Astrocyte of the cerebellum (primary cell): ENCODE measurements around the gene RNU6-1.

ENCODE experiments used
- DNase-seq: peaks from one replicate; pipeline ENCODE4 v3.0.0-alpha.2; 2011; ENCODE audit warnings: low read depth
- H3K4me3 ChIP-seq: 2 replicates; pipeline ENCODE4 v1.5.1; 2011; ENCODE audit warnings: mild to moderate bottlenecking, low read depth, low read length, moderate library complexity
- in situ Hi-C: cut with HindIII; loops from 2 replicates; pipeline ENCODE4 v1.10.0; 2017; ENCODE audit warnings: low sequenced_read_pairs
- TF ChIP-seq, protein P1 (sequence below): IDR thresholded peaks from 2 replicates; pipeline ENCODE4 v1.5.1; 2012; ENCODE audit warnings: low read length, low read depth, moderate library complexity, mild to moderate bottlenecking; ENCODE audit errors: missing control alignments

The RNU6-1 gene

DNA sequence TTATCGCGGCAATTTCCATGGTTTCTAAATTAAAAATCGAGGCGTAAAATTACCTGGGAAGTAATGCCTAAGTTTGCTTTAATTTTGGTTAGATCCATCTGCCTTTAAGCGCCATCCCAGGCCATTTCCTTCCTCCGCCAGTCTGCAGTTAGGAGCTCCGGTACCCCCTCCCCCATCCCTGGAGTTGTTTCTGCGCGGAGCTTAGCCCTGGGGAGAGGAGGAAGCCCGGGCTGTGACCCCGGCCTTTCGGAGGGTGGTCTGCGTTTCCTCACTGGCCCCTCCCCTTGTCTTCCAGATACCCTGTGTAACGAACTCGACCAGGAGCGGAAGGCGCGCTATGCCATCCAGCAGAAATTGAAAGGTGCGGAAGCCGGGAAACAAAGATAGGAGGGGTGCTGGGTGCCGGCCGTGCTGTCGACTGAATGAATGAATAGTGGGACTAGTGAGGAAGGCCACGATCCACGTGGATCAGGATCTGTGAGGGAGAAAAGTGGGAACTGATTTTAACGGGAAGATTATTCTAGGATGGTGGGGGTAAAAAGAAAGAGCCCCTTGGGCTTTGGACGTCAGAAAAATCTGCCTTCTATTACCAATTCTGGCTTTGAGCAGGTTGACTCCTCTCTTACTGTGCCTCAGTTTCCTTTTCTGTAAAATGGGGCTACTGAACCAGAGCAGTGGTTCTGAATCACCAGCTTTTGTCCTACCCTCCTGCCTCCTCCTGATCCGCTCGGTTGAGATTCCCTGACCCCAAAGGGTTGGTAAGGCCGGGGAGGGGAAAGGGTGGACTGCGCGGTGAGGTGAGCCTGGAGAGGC is 6.7 kb downstream of the RNU6-1 start:
- H3K4me3 ChIP-seq = peak overlapping the region; percentile 12
- DNase-seq = no peak
- TF ChIP-seq, protein P1, sequence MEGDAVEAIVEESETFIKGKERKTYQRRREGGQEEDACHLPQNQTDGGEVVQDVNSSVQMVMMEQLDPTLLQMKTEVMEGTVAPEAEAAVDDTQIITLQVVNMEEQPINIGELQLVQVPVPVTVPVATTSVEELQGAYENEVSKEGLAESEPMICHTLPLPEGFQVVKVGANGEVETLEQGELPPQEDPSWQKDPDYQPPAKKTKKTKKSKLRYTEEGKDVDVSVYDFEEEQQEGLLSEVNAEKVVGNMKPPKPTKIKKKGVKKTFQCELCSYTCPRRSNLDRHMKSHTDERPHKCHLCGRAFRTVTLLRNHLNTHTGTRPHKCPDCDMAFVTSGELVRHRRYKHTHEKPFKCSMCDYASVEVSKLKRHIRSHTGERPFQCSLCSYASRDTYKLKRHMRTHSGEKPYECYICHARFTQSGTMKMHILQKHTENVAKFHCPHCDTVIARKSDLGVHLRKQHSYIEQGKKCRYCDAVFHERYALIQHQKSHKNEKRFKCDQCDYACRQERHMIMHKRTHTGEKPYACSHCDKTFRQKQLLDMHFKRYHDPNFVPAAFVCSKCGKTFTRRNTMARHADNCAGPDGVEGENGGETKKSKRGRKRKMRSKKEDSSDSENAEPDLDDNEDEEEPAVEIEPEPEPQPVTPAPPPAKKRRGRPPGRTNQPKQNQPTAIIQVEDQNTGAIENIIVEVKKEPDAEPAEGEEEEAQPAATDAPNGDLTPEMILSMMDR = no peak
- in situ Hi-C loops = no loop called here

DNA sequence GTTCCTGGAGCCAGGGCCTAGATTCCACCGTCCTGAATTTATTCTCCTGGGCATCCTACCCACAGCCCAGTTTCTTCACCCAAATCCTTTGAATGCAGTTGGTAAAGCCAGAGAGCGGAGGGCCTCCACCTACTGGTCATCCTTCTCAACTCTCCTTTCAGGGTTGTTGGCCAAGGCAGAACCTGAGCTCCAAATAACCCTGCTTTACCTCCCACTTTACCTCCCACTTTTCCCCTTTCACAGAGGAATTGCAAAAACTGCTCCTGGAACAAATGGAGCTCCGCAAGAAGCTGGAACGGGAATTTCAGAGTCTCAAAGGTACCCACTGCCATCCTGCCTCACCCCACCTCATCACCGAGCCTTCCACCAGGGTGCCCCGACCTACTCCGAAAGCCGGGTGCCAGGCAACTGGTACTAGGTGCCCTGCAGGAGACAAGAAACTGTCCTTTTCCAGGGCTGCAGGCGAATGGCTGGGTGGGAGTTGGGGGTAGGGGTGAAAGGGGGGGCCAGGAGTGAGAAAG is 7.8 kb downstream of the RNU6-1 start:
- TF ChIP-seq, protein P1 = peak; percentile 51
- no peak for DNase-seq
- in situ Hi-C loops = no loop called here

DNA sequence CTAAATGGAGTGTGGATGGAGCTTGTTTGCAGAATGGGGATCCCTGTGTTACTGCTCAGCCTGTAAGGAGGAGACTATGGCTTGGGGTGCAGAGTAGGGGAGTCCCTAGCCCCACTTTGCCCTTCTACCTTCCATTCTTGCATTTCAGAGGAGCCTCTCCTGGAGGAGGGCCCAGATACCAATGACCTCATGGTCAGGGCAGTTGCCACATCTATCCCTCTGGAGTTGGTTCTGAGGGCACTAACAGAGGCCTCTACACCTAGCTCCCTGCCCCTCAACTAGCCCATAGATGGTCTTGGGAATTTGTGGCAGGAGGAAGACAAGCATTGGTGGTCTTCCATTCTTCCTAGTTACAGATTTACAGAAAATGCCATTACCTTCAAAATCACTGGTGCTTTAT is 8.5 kb downstream of the RNU6-1 start:
- in situ Hi-C loops = no loop called here
- H3K4me3 ChIP-seq = no peak overlapping the region
- DNase-seq = no peak
- TF ChIP-seq, protein P1 = no peak

More for the DNA sequence above, 7.8 kb downstream of the RNU6-1 start:
- no peak overlapping the region for H3K4me3 ChIP-seq

DNA sequence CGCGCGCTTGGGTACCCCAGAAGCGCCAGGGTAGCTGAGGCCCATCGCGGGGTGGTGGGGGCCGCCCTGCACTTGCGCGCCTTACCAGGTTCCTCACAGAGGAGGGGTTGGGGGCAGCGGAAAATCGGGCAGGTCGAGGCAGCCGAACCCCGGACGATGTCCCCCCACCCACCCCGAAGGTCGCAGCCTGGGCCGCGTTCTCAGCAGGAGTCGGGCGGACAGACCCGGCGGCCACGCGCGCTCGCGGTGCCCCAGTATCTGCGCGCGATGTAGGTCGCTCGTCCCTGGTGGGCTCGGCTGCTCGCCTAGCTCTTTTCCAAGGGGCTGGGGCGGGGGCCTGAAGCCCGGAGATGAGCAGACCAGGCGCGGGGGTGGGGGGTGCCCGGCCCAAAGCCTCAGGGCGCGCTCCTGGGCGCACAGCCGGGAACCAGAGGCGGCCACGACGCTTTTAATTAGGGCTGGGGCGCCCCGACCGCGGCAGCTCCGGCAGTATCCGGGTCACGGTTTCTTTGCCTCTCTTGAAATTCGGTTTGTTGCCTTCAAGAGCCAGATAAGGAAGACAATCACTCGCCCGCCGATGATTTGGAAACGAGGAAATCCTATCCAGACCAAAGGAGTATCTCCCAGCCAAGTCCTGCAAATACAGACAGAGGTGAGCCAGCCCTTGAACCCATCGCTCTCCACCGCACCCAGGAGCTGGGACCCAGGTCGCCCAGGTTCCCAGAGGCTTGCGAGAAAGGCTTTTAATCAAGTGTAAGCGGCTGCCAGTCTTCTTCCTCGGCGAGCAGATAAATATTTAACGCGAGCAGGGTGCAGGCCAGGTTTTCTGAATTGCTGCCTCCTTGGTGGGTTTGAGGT is 10.0 kb downstream of the RNU6-1 start:
- in situ Hi-C loops = no loop called here
- H3K4me3 ChIP-seq = no peak overlapping the region
- DNase-seq = no peak
- TF ChIP-seq, protein P1 = no peak

DNA sequence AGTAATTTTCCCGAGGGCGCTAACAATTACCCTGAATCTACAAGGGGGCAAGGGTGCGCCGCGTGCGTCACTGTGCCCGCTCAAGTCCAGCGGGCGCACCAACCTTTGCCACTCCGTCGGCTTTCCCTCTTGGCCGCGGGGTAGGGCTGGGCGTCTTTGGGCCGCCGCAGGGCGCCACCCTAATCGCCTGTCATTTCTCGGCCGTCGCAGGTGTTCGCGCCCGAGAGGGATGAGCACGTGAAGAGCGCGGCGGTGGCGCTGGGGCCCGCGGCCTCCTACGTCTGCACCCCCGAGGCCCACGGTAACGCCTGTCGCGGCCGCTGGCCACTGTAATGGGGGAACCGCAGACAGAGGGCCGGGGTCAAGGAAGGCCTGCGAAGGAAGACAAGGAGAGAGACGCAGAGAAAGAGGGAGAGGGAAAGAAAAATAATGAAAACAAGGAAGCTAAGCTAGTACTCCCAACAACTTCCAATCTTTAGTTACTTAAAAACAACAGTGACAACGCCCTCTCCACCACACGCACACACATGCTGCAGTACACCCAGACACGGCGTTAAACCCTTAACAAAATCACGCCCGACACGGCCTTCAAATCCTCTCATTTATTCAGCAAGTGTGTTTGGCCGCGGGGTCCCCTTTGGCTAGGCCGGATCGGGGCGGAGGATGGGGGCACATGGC is 10.7 kb downstream of the RNU6-1 start:
- H3K4me3 ChIP-seq = no peak overlapping the region
- DNase-seq = no peak
- in situ Hi-C loops = no loop called here
- TF ChIP-seq, protein P1 = no peak
